HG03342 (cell line): ENCODE data around the gene CNTNAP3B.
"Not testable (repeated sequence)": the region's sequence is repeated elsewhere in the genome, so short reads cannot be mapped to it uniquely, and the experiment has no call there.

Experiments used
- ATAC-seq: cut with Tn5 transposase; IDR thresholded peaks from one replicate; pipeline ENCODE4 v1.9.1; 2021; ENCODE audit warnings: mild to moderate bottlenecking, moderate library complexity; ENCODE audit not compliant: unreplicated experiment

CNTNAP3B gene

DNA sequence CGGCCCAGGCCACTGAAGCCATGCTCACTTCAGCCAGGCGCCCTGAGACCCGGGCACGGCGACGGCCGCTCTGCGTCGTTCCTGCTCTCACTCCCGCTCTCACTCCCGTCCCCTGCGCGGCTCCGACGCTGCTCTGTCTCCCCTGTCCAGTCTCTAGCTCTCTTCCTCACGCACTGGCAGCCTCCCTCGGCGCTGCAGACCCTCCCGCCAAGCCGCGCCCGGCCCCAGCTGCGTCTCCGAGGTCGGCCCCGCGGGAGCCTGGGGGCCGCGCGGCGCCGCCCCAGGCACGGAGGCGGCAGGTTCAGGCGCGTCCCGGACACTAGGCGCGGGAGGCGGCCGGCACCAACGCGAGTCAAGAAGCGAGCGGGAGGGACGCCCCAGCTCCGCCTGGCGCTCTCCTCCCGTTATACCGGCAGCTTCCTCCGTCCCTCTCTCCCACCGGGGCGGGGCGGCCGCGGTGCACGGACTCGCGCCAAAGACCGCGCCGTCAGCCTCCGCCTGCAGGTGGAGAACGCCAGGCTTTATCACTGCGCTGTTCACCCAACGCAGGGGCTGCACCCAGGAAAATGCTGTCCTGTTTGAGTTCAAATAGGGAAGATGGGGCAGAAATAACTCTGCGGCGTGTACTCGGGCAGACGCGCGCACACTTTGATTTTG lies at the start of gene CNTNAP3B:
Gene CNTNAP3B, minus strand, starts transcription at position 354 of the 657 bp plus-strand sequence. Its CDS starts 332 bp downstream, at position 22.
- ATAC-seq: not testable (repeated sequence)

DNA sequence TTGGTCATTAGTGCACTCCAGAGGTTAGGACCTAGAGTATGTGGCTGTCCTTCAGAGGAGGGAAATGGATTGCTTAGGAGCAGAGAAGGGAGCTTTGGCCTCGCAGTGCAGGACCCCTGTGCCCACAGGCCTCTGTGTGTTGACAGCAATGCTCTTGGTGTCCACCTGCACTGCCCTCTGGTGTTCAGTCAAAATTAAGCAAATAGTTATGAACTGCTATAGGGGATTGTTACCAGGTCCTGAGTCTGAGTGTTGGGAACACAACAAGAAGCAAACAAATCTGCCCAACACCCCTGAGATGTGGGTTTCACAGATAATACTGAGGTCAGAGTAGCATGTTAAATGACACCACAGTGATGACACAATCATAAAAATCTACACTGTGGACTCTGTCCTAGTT lies 31.1 kb upstream of the CNTNAP3B start:
- ATAC-seq: not testable (repeated sequence)

- ATAC-seq: not testable (repeated sequence)
Observed at GRCh38 chr9:42127056-42127841, 2.0 kb downstream of the CNTNAP3B start.

GRCh38 chr9:42121007-42121406 lies 8.2 kb downstream of the CNTNAP3B start:
- not testable (repeated sequence) for ATAC-seq

- not testable (repeated sequence) for ATAC-seq
Observed at GRCh38 chr9:42095929-42096328, 33.3 kb downstream of the CNTNAP3B start.

GRCh38 chr9:42084559-42084952 lies 44.7 kb downstream of the CNTNAP3B start:
- ATAC-seq: not testable (repeated sequence)

DNA sequence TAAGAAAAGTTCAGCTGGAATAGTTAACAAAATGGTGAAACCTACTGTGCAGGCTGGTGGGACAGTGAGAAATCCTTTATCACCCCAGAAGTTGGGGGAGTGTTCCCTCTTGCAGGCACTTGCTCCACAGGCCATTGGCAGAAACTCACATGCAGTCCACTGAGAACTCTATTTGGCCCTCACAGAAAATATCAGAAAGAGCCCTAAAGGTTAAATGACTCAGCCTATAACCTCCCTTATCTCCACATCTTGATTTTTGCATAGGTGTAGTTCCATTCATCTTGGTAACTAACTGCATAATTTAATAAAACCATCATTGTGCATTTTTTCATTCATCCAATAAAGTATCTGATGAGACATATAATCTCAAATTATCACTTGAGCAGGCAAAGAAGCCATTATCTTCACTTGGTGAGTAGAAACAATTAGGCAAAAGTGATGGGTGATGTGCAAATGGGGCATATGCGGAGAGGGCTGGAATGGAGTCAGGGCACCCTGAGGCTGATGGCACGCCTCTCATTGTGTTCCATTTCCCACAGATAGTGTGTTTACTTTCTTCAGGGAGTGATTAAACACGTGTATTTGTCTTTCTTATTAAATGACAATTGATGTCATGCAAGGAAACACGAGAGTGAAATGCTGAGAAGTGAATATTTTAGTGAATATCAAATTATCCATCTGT lies 45.2 kb downstream of the CNTNAP3B start:
- not testable (repeated sequence) for ATAC-seq

DNA sequence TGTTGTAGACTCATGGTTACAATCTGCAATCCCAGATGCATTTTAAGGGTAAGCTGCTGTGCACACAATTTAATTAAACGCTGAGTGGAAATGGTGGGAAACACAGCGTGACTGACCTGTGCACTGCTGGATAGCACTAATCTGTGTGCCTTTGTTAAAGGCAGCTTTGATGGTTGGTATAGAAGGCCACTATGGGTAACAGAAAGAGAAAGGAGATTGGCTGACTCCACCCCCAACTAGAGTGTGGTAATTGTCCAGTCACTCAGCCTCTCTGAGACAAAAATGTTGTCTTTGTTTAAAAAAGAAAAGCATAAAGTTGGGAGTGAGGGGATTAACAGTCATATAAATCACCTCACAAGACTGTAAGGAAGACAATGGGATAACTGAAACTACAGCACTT lies 48.9 kb downstream of the CNTNAP3B start:
- ATAC-seq: not testable (repeated sequence)

GRCh38 chr9:42074868-42075267 lies 54.4 kb downstream of the CNTNAP3B start:
- ATAC-seq: not testable (repeated sequence)

DNA sequence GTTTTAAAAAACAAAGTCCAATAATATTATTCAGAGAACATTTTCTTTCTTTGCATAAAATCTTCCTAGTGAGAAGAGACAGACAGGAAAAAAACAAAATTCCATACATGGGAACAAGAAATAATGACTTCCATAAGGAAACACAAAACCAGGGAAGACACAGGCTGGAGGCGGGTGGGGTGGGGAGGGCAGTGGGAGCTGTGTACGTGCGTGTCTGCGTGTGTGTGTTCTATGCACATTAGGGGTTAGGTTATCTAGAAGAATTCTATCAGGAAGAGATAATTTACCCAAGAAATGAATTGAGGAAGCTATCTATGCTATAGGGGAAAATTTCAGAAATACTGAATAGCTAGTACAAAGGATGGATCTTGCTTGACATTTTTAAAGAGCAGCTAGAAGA lies 58.2 kb downstream of the CNTNAP3B start:
- ATAC-seq: not testable (repeated sequence)

DNA sequence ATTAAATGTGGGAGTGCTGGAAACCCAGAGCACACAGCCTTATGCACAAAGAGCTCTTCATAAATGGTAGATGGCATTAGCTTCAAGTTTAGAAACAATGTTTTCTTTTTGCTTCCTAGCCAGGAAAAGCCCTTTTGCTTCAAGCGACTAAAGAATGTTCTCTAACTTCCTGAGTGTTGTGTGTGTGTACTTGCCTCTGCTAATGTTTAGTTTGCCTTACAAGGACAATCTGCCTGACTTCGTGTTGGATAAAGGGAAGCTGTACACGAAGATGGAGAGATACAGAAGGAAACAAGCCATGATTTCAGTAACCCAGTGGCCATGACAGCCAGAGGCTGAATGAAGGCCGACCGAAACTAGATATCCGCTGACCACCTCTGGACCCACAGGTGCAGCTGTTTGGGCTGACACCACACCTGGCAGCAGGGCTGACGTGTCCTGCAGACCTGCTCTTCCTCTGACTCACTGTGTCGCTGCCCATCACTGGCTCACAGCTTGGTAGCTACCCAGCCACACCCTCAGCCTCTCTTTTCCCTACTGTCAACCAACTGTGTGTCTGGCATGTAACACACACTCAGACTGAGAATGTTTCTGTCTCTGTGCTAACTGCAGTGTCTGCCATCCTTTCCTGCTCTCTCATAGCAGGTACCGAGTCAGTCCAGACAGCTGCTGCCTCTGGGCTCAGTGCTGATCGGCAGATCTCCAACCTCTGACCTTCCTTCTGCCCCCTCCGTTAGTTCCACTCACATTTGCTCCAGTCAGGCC lies 59.0 kb downstream of the CNTNAP3B start:
- ATAC-seq: not testable (repeated sequence)

DNA sequence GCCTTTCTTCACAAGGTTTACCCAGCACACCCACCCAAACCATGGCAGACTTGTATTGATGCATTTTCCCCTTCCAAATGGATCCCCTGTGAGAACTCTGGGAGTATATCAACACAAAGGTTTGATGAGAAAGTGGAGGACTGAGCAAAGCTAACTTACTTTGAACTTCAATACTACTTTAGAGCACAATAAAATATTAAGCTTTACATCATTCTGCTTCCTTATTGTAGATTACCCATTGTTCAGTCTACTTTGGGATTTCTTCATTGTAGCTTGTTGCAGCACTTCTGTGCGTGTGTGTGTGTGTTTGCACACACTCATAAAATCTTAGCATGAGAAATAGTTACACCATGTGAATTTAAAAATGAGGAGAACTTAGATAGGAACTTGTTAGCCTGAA lies 75.4 kb downstream of the CNTNAP3B start:
- ATAC-seq: not testable (repeated sequence)

DNA sequence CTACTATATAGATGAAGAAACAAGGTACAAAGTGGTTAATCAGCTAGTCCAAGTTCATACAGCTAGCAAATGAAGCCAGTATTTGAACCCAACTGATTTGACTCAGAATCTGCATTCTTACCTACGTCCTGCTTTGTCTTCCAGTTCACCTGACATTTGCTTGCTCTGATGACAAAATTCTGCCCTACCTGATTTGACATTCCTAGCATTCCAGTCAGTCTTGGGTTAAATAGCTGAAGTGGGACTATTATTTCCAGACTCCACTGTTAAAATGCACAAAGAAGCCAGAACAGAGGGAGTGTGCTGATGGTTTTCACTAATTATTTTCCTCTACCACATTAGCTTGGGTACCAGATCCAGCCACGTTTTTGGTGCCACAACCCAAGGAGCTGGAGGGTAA lies 78.5 kb downstream of the CNTNAP3B start:
- ATAC-seq: not testable (repeated sequence)

- not testable (repeated sequence) for ATAC-seq
Observed at GRCh38 chr9:42044422-42045010, 84.7 kb downstream of the CNTNAP3B start.

DNA sequence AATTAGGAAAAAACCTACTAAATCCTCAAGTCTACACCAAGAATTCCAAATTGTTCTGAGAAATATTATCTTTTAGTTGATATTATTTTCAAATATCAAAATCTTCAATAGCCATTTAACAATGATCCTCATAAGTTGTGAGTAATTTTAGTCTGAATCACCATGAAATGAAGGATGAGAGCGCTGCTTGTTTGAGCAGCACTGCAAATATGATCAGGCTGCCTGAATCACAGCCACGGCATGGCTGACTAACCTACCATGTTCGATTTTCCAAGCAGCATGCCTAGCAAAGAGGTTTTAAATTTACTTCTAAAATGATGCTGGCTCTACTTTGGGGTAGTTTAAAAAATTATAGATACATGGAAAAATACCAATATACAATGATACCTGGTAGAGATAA lies 95.7 kb downstream of the CNTNAP3B start:
- not testable (repeated sequence) for ATAC-seq

DNA sequence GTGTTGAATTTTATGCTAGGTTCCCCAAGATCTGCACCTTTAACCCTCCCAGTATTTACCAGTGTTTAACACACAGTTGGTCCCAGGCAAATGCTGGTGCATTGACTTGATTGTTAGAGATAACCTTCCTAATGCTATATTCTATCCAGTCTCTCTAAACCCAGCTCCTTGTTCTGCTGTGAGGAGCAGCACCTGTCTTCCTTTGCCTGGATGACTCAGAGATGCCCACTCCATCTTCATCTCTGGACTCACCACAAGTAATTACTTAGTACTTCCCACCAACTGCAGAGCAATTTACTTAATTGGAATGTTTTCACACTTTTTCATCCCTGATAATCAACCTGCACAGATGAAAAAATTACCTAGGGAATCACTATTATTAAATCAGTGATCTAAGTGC lies 108.6 kb downstream of the CNTNAP3B start:
- ATAC-seq: not testable (repeated sequence)

GRCh38 chr9:42018220-42018922 lies 110.9 kb downstream of the CNTNAP3B start:
- not testable (repeated sequence) for ATAC-seq

DNA sequence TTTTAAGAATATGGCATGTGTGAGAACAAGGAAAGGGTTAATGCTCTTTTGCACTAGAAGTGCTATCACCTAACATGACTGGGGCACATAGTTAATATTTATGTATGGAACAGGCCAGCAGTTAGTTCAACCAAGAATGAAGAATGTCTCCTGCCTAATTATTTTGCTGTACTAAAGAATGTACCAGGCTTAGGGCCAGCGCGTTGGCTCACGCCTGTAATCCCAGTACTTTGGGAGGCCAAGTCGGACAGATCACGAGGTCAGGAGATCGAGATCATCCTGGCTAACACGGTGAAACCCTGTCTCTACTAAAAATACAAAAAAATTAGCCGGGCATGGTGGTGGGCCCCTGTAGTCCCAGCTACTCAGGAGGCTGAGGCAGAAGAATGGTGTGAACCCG lies 114.9 kb downstream of the CNTNAP3B start:
- ATAC-seq: not testable (repeated sequence)

- not testable (repeated sequence) for ATAC-seq
Observed at GRCh38 chr9:41991607-41992006, 137.6 kb downstream of the CNTNAP3B start.

- not testable (repeated sequence) for ATAC-seq
Observed at GRCh38 chr9:41980271-41980670, 149.0 kb downstream of the CNTNAP3B start.
